HFFc6 (cell line): ENCODE measurements around the gene ATG4D. TPM values are rescaled to one million over a fixed set of nuclear protein-coding genes. Genes with fewer than 3 reads are reported as not detected.

ENCODE experiments used
- DNase-seq: peaks from one replicate; pipeline ENCODE4 v3.0.0-alpha.2; 2018
- H3K27ac Mint-ChIP-seq: 2 replicates; pipeline ENCODE4 v1.8.0; 2020; ENCODE audit warnings: mild to moderate bottlenecking, mixed read lengths
- H3K27me3 Mint-ChIP-seq: 2 replicates; pipeline ENCODE4 v1.8.0; 2021; ENCODE audit warnings: mild to moderate bottlenecking, moderate library complexity, mixed read lengths; ENCODE audit not compliant: insufficient read depth
- H3K36me3 Mint-ChIP-seq: 2 replicates; pipeline ENCODE4 v1.8.0; 2021; ENCODE audit warnings: low read depth, mixed read lengths
- H3K4me1 Mint-ChIP-seq: 2 replicates; pipeline ENCODE4 v1.8.0; 2020; ENCODE audit warnings: low read depth, mixed read lengths
- H3K4me3 Mint-ChIP-seq: 2 replicates; pipeline ENCODE4 v1.8.0; 2020; ENCODE audit warnings: mild to moderate bottlenecking, moderate library complexity, mixed read lengths
- H3K9me3 Mint-ChIP-seq: 2 replicates; pipeline ENCODE4 v1.8.0; 2020; ENCODE audit warnings: mild to moderate bottlenecking, mixed read lengths
- CTCF ChIP-seq: fragments of 200-600 bp; sonication (generic); IDR thresholded peaks from 2 replicates; pipeline ENCODE4 v1.5.0; 2021; ENCODE audit warnings: antibody characterized with exemption, mild to moderate bottlenecking
- total RNA-seq, 6 experiments: library from RNA; stranded (reverse); fragmentation: NEBNext Ultra II Directional; extraction: Animal tissue kit (Norgen Biotek cat#: 25700); gene quantifications; 2 replicates in 1 of 6; 3 replicates in 5 of 6; pipeline ENCODE4 v1.2.3, GENCODE V29; 2021

The ATG4D gene
- total RNA-seq, 6 experiments from 2014 or later = 19.4 to 24.5 (median 22.5) TPM

- Mint-ChIP-seq H3K4me1 (no peaks in the 10 kb centered on the region), H3K9me3 (no peaks in the 10 kb centered on the region), H3K27me3 (peaks cover 2% of the 10 kb centered on the region; the same call in 1 of the 2 replicates), H3K36me3 (peaks cover 28% of the 10 kb centered on the region), H3K27ac (no peak overlapping the region), H3K4me3 (no peak overlapping the region)
- no peak for DNase-seq
- TF ChIP-seq CTCF = no peak
Observed at GRCh38 chr19:10555610-10555973, 11.9 kb downstream of the ATG4D start.

DNA sequence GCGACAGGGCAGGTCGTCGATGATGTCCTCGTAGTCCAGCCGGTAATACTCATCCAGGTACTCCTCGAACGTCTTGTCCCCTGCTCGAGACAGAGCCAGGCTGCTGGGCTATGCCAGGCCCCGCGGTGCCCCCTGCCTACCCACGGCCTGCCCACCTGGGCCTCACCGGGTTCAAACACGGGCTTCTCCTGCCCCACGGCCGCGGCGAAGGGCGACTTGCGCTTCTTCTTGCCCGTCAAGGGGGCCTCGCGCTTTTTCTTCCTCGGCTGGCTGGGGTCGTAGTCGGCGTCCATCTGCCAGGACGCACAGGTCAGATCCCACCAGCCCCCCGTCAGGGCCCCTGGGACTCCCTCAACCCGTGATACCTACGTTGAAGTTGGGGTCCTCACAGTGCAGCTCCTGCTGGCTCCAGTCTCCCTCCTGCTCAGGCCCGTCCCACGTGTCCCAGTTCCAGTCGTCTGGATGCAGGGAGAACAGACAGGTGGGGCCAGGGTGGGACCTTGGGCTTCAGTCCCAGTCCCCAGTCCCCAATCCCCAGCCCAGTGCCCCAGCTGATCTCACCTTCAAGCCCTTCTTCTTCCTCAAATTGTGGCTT lies 14.0 kb downstream of the ATG4D start:
- peaks cover 18% of the 10 kb centered on the region; the same call in 1 of the 2 replicates for H3K36me3 Mint-ChIP-seq
- H3K4me3 Mint-ChIP-seq = no peak overlapping the region
- no peak for TF ChIP-seq CTCF
- H3K27me3 Mint-ChIP-seq = peaks cover 2% of the 10 kb centered on the region; the same call in 1 of the 2 replicates
- no peaks in the 10 kb centered on the region for H3K9me3 Mint-ChIP-seq
- H3K27ac Mint-ChIP-seq = no peak overlapping the region
- DNase-seq = no peak
- H3K4me1 Mint-ChIP-seq = no peaks in the 10 kb centered on the region

- Mint-ChIP-seq H3K9me3 (no peaks in the 10 kb centered on the region), H3K4me1 (peaks cover 9% of the 10 kb centered on the region), H3K27ac (no peak overlapping the region), H3K4me3 (no peak overlapping the region), H3K36me3 (peaks cover 12% of the 10 kb centered on the region; the same call in 1 of the 2 replicates), H3K27me3 (peaks cover 4% of the 10 kb centered on the region)
- TF ChIP-seq CTCF = no peak
- no peak for DNase-seq
Observed at GRCh38 chr19:10560154-10560553, 16.4 kb downstream of the ATG4D start.

- Mint-ChIP-seq H3K27me3 (peaks cover 5% of the 10 kb centered on the region; the same call in 1 of the 2 replicates), H3K4me3 (no peak overlapping the region), H3K4me1 (peaks cover 28% of the 10 kb centered on the region), H3K27ac (no peak overlapping the region), H3K9me3 (no peaks in the 10 kb centered on the region), H3K36me3 (peaks cover 12% of the 10 kb centered on the region; the same call in 1 of the 2 replicates)
- TF ChIP-seq CTCF = no peak
- DNase-seq = no peak
Observed at GRCh38 chr19:10562609-10563008, 18.9 kb downstream of the ATG4D start.

GRCh38 chr19:10565028-10565566 lies 21.4 kb downstream of the ATG4D start:
- Mint-ChIP-seq H3K4me1 (peaks cover 40% of the 10 kb centered on the region), H3K36me3 (peaks cover 10% of the 10 kb centered on the region; the same call in 1 of the 2 replicates), H3K4me3 (peak overlapping the region; percentile 92), H3K27me3 (peaks cover 5% of the 10 kb centered on the region; the same call in 1 of the 2 replicates), H3K9me3 (no peaks in the 10 kb centered on the region), H3K27ac (peak overlapping the region; percentile 87)
- DNase-seq = no peak
- no peak for TF ChIP-seq CTCF
